Measurements from ENCODE around the gene SPATA9. TPM values are rescaled to one million over a fixed set of nuclear protein-coding genes. Genes with fewer than 3 reads are reported as not detected.

The SPATA9 gene, protein sequence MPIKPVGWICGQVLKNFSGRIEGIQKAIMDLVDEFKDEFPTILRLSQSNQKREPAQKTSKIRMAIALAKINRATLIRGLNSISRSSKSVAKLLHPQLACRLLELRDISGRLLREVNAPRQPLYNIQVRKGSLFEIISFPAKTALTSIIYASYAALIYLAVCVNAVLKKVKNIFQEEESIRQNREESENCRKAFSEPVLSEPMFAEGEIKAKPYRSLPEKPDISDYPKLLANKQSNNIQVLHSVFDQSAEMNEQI
- total RNA-seq (0.22 TPM in 1 of 2 replicates, not detected in the other), polyA plus RNA-seq (not detected in 2 replicates), polyA minus RNA-seq (not detected in 2 replicates)
- total RNA-seq (2013): 0.09 TPM

DNA sequence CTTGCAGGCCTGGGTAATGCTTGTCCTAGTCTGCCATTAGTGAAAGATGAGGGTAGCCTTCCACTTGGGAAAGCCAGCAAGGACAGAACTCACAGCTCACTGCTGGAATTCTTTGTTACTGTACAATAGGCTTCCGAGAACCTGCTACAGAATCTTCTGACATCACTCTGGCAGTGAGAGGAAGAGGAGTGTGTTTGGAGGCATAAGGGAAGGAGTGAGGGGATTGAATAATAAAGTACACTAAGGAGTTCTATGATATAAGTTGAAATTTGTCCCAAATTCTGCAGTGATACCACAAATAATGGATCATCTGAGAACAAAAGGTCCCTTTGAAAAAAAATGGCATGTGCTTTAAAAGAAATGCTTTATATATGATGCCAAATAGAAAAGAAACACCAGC is at the start of gene SPATA9:
TSS of gene SPATA9 (minus strand) at position 101 of the 400 bp plus-strand sequence. CDS start 137 bp downstream, outside the sequence.
- no peak for ATAC-seq (ENCODE audit: low read depth)
- Mint-ChIP-seq H3K4me3 (no peak within 1 kb of the TSS), H3K27ac (no peak within 1 kb of the TSS), H3K27me3 (peaks cover 17% of the 10 kb centered on the region), H3K9me3 (ENCODE audit: insufficient read depth) (no peaks in the 10 kb centered on the region), H3K4me1 (no peaks in the 10 kb centered on the region)
- Histone ChIP-seq H2AFZ (ENCODE audit: insufficient read depth, low read depth, low read length, poor library complexity, severe bottlenecking) (no peak within 1 kb of the TSS), H3K9me3 (ENCODE audit: control extremely low read depth in 1 of 3, control insufficient read depth in 2 of 3, insufficient read depth in 1 of 3, low read length in 2 of 3) (no peaks in the 10 kb centered on the region), H4K20me1 (ENCODE audit: control insufficient read depth, insufficient read depth, low read length, poor library complexity, severe bottlenecking) (no peaks in the 10 kb centered on the region), H3K27me3 (replicated peaks in 1 of 4; ENCODE audit: control extremely low read depth in 1 of 4, control insufficient read depth in 3 of 4, insufficient read depth in 4 of 4, low read length in 3 of 4) (peaks cover 0 to 7% (median 0%) of the 10 kb centered on the region in 4 experiments), H3K9ac (ENCODE audit: low read length) (no peak within 1 kb of the TSS), H3K27ac (ENCODE audit: low read length in 2 of 2) (no peak within 1 kb of the TSS), H3K79me2 (ENCODE audit: control insufficient read depth, insufficient read depth, low read length) (no peaks in the 10 kb centered on the region), H3K4me2 (replicated peaks; ENCODE audit: low read depth, low read length, poor library complexity, severe bottlenecking) (no peak within 1 kb of the TSS), H3K36me3 (replicated peaks in 1 of 2; ENCODE audit: control extremely low read depth in 1 of 2, control insufficient read depth in 1 of 2, extremely low read depth in 1 of 2, insufficient read depth in 2 of 2, low read length in 1 of 2) (no peaks in the 10 kb centered on the region), H3K4me3 (ENCODE audit: control extremely low read depth in 1 of 5, extremely low read depth in 1 of 5, insufficient read depth in 1 of 5, low read depth in 2 of 5, low read length in 4 of 5) (no peak within 1 kb of the TSS), H3K4me1 (ENCODE audit: control insufficient read depth in 2 of 2, insufficient read depth in 2 of 2, low read length in 2 of 2) (no peaks in the 10 kb centered on the region)
- ChIA-PET CTCF (no interaction called here), POLR2A (no interaction called here)
- WGBS (ENCODE audit: insufficient coverage): no CpG with 5 or more reads among the region's 1 CpG
- intact Hi-C loops (cut with micrococcal nuclease): no loop called here
- DNase-seq: no peak
- no peak for TF ChIP-seq EZH2 (IDR thresholded peaks at IDR 0.05; ENCODE audit: borderline replicate concordance, insufficient read depth, low read depth, low read length, poor library complexity, severe bottlenecking)
- TF ChIP-seq, protein P1, sequence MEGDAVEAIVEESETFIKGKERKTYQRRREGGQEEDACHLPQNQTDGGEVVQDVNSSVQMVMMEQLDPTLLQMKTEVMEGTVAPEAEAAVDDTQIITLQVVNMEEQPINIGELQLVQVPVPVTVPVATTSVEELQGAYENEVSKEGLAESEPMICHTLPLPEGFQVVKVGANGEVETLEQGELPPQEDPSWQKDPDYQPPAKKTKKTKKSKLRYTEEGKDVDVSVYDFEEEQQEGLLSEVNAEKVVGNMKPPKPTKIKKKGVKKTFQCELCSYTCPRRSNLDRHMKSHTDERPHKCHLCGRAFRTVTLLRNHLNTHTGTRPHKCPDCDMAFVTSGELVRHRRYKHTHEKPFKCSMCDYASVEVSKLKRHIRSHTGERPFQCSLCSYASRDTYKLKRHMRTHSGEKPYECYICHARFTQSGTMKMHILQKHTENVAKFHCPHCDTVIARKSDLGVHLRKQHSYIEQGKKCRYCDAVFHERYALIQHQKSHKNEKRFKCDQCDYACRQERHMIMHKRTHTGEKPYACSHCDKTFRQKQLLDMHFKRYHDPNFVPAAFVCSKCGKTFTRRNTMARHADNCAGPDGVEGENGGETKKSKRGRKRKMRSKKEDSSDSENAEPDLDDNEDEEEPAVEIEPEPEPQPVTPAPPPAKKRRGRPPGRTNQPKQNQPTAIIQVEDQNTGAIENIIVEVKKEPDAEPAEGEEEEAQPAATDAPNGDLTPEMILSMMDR (IDR thresholded peaks at IDR 0.05): no peak

All from B cell (primary cell).